ENCODE results near the gene C16orf90.

C16orf90 gene

GRCh38 chr16:3485097-3485745 lies 10.1 kb downstream of the C16orf90 start:
- DNase-seq (ENCODE audit: low read depth), result no peak
- no peak overlapping the region for H3K4me3 ChIP-seq (ENCODE audit: low read depth, low read length)
- no peak for TF ChIP-seq CTCF (IDR thresholded peaks at IDR 0.05; ENCODE audit: insufficient read depth, low read depth, low read length, missing control alignments)

- H3K4me3 ChIP-seq (ENCODE audit: low read depth, low read length), result no peak overlapping the region
- no peak for DNase-seq (ENCODE audit: low read depth)
- TF ChIP-seq CTCF (IDR thresholded peaks at IDR 0.05; ENCODE audit: insufficient read depth, low read depth, low read length, missing control alignments), result no peak
Measured at GRCh38 chr16:3484318-3485096, 10.8 kb downstream of the C16orf90 start.

- TF ChIP-seq CTCF (IDR thresholded peaks at IDR 0.05; ENCODE audit: insufficient read depth, low read depth, low read length, missing control alignments), result no peak
- H3K4me3 ChIP-seq (ENCODE audit: low read depth, low read length), result no peak overlapping the region
- no peak for DNase-seq (ENCODE audit: low read depth)
Measured at GRCh38 chr16:3482659-3483241, 12.5 kb downstream of the C16orf90 start.

GRCh38 chr16:3481696-3482658 lies 13.3 kb downstream of the C16orf90 start:
- TF ChIP-seq CTCF (IDR thresholded peaks at IDR 0.05; ENCODE audit: insufficient read depth, low read depth, low read length, missing control alignments), result no peak
- DNase-seq (ENCODE audit: low read depth), result no peak
- H3K4me3 ChIP-seq (ENCODE audit: low read depth, low read length), result no peak overlapping the region

GRCh38 chr16:3480901-3481695 lies 14.2 kb downstream of the C16orf90 start:
- no peak for TF ChIP-seq CTCF (IDR thresholded peaks at IDR 0.05; ENCODE audit: insufficient read depth, low read depth, low read length, missing control alignments)
- no peak overlapping the region for H3K4me3 ChIP-seq (ENCODE audit: low read depth, low read length)
- no peak for DNase-seq (ENCODE audit: low read depth)
